NCI-H146 treated with DMSO at 0.1 percent for 48 hours (cell line): ENCODE data around the gene AMIGO3.
"Not testable (repeated sequence)": the region's sequence is repeated elsewhere in the genome, so short reads cannot be mapped to it uniquely, and the experiment has no call there.

Experiments
- DNase-seq: peaks from one replicate; lab custom pipeline; 2025; ENCODE audit not compliant: unreplicated experiment; lab: John Stamatoyannopoulos, UW

Gene AMIGO3

DNA sequence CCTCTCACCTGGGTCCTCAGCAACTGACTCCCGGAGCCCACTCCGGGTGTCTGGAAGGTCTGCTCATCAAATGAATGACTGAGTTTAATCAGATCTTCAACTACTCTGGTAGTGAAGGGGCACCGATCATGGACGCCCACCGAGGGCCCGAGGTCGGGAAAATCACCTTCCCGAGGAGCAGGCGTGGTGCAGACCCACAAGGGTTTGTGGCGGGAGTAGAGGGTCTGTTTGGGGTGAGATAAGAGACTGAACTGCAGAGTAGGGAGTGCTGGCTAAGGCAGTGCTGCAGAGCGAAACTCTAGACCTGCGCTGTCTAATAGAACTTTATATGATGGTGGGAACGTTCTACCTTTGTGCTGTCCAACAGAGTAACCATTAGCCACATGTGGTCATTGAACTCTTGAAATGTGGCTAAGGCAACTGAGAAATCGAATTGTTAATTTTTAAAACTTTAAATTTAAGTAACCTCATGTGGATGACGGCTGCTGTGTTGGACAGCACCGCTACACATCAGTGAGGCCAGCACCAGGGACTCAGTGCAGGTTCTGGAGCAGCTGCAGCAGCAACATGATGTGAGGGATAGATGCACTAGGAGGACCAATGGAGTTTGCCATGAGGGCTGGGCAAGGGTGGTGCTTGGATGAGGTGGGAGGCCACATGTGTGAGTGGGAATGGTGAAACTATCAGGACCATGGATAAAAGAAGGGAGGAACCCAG, 29.4 kb downstream of the AMIGO3 start:
- DNase-seq: not testable (repeated sequence)

- no peak for DNase-seq
Observed at GRCh38 chr3:49689046-49689907, 30.2 kb downstream of the AMIGO3 start, which contains the start of the genes MST1 and RNF123. Gene MST1 (minus strand): TSS chr3:49689474. CDS start chr3:49688691, 783 bp downstream. Gene RNF123 (plus strand): TSS chr3:49689557. CDS start chr3:49691166, 1,609 bp downstream.

- DNase-seq: not testable (repeated sequence)
Observed at GRCh38 chr3:49688338-49689045, 31.0 kb downstream of the AMIGO3 start.

DNA sequence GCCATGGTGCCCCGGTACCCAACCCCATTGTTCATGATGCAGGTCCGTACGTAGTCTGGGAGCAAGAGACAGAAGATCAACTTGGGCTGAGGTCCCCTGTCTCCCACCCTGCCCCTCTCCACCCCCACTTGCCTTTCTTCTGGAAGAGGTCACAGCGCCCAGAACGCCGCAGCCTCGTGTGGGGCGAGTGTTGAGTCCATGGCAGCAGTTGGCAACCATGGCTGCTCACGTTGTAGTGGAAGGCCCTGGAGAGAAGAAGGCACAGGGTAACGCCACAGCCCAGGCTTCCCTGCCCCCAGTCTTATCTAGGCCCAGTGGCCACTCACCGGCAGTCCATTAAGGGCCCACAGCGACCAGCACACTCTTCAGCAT, 32.1 kb downstream of the AMIGO3 start:
- not testable (repeated sequence) for DNase-seq

DNA sequence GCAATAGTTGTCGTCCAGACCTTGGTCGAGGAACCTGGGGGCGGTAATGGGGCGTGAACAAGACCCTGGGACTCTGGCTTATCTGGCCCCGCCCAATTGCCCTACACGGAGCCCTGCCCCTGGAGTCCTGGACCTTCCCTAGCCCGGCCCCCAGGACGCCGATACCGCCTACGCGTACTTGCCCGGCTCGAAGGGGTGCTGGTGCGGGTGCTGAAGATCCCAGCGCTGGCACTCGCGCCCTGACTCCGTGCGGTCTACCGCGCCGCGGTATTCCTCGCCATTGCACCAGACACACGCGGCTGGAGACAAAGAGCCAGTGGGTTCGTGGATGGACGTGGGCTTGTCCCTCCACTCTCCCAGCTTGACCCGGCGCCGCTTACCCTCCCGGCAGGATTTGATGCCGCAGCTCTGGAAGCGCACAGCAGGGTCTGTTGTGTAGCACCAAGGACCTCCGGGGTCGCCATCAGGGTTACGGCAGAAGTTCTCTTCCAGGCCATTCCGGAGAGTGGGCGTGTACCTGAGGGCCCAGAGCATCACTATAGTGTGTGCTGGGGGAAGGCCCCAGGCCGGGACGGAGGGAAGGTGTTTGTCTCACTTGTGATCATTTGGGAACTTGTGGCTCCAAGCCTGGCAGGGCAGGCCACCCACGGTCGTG, 32.6 kb downstream of the AMIGO3 start:
- not testable (repeated sequence) for DNase-seq

GRCh38 chr3:49686346-49686745, 33.1 kb downstream of the AMIGO3 start:
- not testable (repeated sequence) for DNase-seq

- DNase-seq: not testable (repeated sequence)
Observed at GRCh38 chr3:49685846-49686245, 33.6 kb downstream of the AMIGO3 start.

DNA sequence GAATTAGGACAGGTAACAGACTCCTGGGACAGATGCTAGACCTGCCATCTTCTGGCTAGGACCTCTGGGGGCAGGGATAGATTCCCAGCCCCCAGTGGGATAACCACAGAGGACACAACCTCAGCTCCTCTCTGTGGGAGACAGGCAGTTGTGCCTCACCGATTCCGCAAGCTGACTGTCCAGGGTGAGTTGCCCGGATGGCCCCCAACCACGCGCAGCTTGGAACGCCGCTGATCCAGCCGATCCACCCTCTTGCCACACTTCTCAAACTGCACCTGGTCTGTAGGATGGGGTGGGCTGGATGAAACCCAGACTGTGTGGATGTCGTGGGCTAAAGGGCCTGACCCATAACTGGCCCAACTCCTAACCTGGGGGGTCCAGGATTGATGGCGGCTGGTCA, 34.4 kb downstream of the AMIGO3 start:
- DNase-seq: not testable (repeated sequence)

DNA sequence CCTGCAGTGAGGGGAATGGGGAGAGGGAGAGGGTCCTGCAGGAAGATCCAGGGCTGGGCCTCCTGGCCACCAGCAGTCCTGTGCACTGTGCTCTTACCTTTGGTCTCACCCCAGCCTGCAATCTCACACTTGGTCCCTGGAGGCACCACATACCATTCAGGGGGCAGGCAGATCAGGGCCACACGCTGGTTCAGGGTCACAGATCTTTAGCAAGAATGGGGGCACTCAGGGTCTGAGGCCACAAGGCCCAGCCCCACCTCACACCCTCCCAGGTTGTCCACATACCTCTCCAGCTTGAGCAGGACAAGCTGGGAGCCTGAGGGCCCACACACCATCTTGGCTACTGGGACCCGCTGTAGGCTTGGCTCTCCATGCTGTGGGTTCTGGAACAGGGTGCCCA, 35.0 kb downstream of the AMIGO3 start:
- not testable (repeated sequence) for DNase-seq

GRCh38 chr3:49683162-49683561, 36.3 kb downstream of the AMIGO3 start:
- no peak for DNase-seq

DNA sequence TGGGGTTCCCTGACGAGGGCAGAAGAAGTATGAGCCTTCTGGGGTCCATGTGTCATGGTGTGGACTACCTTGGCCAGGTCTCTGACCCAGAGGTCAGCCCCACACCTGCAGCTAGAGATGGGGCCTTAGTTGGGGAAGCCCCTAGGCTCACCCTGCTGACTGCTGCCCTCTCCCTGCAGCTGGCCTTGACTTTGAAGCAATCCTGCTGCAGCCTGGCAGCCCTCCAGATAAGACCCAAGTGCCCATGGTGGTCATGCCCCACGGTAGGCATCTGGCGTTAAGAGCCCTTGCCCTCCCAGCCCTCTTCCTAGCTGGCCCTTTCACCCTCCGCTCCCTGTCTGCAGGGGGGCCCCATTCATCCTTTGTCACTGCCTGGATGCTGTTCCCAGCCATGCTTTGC, 37.9 kb downstream of the AMIGO3 start:
- DNase-seq: no peak

- no peak for DNase-seq
Observed at GRCh38 chr3:49681232-49681522, 38.3 kb downstream of the AMIGO3 start.

GRCh38 chr3:49680493-49681231, 38.8 kb downstream of the AMIGO3 start:
- no peak for DNase-seq

GRCh38 chr3:49675912-49676311, 43.6 kb downstream of the AMIGO3 start:
- no peak for DNase-seq

DNA sequence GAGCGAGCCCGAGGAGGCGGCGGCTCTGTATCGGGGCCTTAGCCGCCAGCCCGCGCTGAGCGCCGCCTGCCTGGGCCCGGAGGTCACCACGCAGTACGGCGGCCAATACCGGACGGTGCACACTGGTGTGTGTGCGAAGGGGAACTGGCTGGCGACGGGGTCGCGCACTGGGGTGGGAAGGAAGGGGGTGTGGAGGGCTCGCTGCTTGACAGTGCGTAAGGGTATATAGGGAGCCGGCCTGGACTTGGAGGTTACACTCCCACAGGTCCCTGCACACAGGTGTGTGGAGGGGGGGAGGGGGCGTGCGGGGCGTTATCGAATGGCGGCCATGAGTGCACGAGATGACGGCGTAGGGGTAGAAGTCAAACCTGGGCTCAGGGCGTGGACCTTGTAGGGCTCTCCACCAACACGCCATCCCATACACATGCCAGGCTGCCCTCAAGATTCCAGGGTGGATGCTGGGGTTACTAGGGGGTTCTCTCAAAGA, 44.9 kb downstream of the AMIGO3 start:
- no peak for DNase-seq

DNA sequence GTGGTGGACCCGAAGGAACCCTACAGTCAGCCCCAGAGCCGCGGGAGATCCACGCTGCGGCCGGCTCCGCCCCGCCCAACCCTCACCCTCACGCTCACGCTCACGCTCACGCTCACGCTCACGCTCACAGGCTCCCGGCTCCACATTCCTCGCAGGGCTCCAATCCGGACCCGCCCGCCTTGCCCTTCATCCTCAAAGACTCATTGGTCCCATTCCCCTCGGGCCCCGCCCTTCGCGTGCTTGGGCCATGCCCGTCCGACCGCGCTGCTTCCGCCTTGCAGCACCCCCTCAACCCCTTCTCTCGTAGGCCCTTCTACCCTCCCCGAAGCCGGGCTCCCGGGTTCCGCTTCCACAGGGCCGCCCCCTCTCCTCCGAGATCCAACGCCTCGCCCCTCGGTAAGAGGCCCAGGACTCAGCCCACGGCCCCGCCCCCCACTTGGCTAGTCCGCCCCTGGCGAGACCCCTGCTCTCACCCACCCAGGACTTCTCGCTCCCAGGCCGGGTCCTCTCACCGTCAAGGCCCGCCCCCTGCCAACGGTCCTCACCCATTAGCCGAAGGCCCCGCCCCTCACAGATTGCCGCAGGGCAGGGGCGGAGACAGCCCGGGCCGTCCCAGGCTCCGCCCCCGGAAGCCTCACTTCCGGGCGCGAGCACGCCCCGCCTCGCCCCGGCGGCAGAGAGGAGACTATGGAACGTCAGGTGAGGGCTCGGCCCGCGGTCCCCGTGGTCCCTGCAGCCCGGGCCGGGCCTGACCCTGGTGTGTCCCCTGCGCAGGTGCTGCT, 45.6 kb downstream of the AMIGO3 start, which contains the start of gene APEH:
Gene APEH, plus strand, starts transcription at position 637 of the 782 bp plus-strand sequence. Its CDS starts 51 bp downstream, at position 688.
- DNase-seq: no peak

DNA sequence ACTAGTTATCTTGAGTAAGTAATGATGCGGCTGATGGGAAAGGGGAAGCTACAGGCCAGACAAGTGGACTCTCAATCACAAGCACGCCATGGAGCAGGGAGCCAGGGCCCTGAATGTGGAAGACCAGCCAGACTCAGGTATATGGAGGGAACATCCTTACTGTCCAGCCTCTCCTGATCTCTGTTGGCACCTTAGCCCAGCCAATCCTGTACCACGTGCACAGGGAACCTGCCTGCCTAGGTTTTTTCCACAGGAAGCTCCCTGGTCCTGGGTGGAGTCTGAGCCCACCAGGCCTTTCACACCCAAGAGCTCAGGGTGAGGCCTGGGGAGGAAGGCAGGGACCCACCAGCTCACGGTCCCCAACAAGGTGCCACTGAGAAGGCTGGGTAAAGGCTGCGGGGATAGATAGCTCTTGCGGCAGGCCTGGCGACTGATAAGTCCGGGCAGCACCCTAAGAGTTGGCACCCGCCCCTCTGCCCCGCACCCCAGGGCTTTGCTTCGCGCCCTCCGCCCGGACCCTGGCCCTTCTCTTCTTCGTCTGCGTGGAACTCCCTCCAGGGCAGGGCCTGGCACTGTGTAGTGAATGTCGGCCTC, 46.3 kb downstream of the AMIGO3 start:
- no peak for DNase-seq

DNA sequence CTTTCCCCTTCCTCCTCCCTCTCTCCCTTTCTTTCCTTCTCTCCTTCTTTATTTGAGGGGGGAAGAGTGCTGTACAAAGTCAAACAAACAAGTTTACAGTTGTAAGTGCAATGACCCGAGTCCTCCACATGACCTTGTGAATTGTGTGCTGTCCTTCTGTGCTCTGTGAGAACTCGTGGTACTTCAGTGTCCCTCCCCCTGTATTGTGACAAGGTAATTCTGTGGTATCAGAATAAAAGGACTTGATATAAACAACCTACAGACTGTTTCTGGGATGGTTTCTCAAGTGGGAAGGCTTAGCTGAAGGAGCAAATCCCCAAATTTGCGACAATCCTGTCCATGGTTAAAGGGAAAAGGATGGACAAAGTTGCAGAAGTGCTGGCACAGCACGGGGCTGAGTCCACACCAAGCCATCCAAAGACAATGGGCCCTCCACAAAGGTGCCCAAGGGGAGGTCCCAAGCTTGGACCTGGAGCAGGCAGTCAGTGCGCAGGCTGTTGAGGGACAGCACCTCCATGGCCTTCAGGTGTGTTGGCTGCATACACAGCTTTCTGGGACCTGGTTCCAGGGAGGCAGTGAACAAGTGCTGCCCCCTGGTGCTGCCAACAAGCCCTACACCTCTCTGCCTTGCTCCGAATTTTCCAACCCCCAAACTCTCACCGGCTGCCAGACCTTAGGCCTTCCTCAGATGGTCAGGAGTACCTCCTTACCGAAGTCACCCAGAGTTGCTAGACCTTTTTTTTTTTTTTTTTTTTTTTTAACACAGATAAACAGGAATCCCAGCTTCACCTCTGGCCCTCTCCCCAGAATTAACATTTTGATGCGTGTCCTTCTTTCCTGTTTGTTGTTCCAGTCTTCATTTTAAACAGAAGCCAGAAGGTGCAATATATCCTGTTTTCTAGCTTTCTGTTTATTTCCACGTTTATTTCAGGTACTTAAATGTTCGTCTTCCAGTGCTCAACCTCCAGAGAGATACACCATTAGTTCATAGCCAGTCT, 47.9 kb downstream of the AMIGO3 start:
- no peak for DNase-seq
